GM19452 (cell line): Measurements from ENCODE around the gene DSTN.

Source experiments
- ATAC-seq: cut with Tn5 transposase; IDR thresholded peaks from one replicate; pipeline ENCODE4 v1.9.1; 2021; ENCODE audit not compliant: unreplicated experiment

DSTN gene

GRCh38 chr20:17569616-17570346, at the start of gene DSTN:
TSS of gene DSTN (plus strand) at chr20:17570075. CDS start at chr20:17570209, 134 bp downstream.
- ATAC-seq = peak; percentile 94

- ATAC-seq = no peak
These were observed 49.3 kb upstream of the DSTN start for GRCh38 chr20:17520583-17520982.

- no peak for ATAC-seq
These were observed 47.3 kb upstream of the DSTN start for GRCh38 chr20:17522528-17522927.

- no peak for ATAC-seq
These were observed 46.5 kb upstream of the DSTN start for GRCh38 chr20:17523326-17523725.

GRCh38 chr20:17524560-17524959, 45.3 kb upstream of the DSTN start:
- no peak for ATAC-seq

- no peak for ATAC-seq
These were observed 44.7 kb upstream of the DSTN start for GRCh38 chr20:17525132-17525531.

GRCh38 chr20:17525650-17526049, 44.2 kb upstream of the DSTN start:
- ATAC-seq = no peak

GRCh38 chr20:17529586-17529985, 40.3 kb upstream of the DSTN start:
- ATAC-seq = no peak

GRCh38 chr20:17530153-17530552, 39.7 kb upstream of the DSTN start:
- no peak for ATAC-seq

- no peak for ATAC-seq
These were observed 38.9 kb upstream of the DSTN start, which contains the start of gene BFSP1 for GRCh38 chr20:17530716-17531664. TSS of gene BFSP1 (minus strand) at chr20:17531379. CDS start at chr20:17531329, 50 bp downstream.

GRCh38 chr20:17531665-17532025, 38.2 kb upstream of the DSTN start:
- ATAC-seq = no peak

GRCh38 chr20:17533396-17533795, 36.5 kb upstream of the DSTN start:
- ATAC-seq = no peak

- no peak for ATAC-seq
These were observed 35.8 kb upstream of the DSTN start for GRCh38 chr20:17534077-17534476.

- peak; percentile 78 for ATAC-seq
These were observed 32.9 kb upstream of the DSTN start for GRCh38 chr20:17536944-17537444.

GRCh38 chr20:17537959-17538358, 31.9 kb upstream of the DSTN start:
- ATAC-seq = no peak

GRCh38 chr20:17538517-17539170, 31.2 kb upstream of the DSTN start:
- ATAC-seq = no peak

GRCh38 chr20:17541596-17541995, 28.3 kb upstream of the DSTN start:
- ATAC-seq = no peak

GRCh38 chr20:17541996-17542395, 27.9 kb upstream of the DSTN start:
- ATAC-seq = no peak

GRCh38 chr20:17542481-17542880, 27.4 kb upstream of the DSTN start:
- no peak for ATAC-seq

- ATAC-seq = no peak
These were observed 26.9 kb upstream of the DSTN start for GRCh38 chr20:17542993-17543412.

GRCh38 chr20:17543531-17544131, 26.2 kb upstream of the DSTN start:
- no peak for ATAC-seq
